Measurements from ENCODE around the gene TM4SF20. TPM values are rescaled to one million over a fixed set of nuclear protein-coding genes. Genes with fewer than 3 reads are reported as not detected.

TM4SF20 gene, protein sequence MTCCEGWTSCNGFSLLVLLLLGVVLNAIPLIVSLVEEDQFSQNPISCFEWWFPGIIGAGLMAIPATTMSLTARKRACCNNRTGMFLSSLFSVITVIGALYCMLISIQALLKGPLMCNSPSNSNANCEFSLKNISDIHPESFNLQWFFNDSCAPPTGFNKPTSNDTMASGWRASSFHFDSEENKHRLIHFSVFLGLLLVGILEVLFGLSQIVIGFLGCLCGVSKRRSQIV
- total RNA-seq: not detected in 2 replicates

DNA sequence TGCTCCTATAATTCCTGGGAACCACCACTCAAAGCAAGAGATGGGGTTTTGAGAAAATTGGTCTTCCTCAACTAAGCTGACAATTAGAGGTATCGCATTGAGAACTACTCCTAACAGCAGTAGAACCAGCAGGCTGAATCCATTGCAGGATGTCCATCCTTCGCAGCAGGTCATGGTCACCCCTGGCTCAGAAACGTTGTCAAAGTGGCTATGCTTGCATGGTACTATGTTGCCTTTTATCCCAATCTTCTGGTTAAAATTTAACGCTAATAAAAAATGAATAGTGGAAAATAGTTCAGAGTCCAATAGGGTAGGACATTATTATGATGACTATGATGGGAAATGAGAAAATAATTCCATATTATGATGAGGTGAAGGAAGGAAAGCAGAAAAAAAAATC is at the start of gene TM4SF20:
Gene TM4SF20 (minus strand): TSS at position 212 of the 400 bp plus-strand sequence. CDS start 38 bp downstream, at position 174.

DNA sequence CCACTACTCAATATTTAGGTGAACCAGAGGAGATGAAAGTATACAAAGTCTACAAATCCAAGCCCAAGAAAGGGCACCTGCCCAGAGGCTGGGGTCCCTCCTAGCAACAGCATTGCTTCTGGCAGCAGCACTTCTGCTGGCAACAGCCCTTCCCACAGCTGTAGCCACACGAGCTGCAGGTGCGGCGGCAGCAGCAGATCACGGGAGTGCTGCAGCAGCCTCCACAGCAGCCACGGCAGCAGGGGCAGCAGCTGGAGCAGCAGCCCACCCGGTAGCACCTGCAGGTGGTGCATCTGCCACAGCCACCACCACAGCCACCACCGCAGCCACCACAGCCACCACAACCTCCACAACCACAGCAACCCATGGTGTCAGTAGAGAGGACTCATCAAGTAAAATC is 8.5 kb upstream of the TM4SF20 start, which contains the start of gene SCYGR1:
Gene SCYGR1 (minus strand): TSS at position 367 of the 400 bp plus-strand sequence. CDS start 0 bp downstream, at position 367.

DNA sequence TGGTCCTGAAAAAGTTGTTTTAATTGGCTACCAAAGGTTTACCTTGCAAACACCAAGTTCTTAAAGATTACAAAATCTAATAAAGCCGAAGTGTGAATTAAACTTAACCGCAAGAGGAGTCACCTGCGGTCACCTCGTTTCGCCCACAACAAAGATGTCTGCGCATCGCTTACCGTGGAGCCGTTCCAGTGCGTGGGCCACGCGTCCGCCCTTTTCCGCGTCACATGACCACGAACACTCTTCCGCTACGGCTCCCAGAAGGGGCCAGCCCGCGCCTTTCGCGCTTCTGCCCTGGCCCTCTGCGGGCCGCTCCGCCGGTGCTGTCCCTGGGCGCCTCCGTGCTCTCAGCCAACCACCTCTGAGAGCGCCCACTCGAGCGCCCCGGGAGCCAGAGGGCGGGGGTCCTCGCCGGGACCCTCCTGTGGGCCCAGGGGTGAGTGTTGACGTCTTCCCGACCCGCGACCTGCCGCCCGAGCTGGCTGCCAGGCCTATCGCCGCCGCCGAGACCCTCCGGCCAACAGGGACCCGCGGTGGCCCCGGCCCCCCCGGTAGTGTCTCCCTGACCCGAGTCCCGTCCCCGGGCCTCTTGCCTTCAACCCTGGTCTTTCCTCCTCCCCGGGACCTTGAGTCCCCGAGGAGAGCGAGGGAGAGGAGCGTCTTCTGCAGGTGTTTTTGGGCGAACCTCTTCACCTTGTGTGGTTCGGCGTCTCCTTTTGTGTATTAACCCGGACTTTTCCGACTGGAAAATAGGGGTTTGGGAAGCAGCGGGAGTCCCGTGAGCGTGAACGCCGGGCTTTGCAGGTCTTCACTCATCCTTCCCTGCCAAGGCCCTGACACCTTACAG is 53.9 kb downstream of the TM4SF20 start, which contains the start of gene MFF:
Gene MFF (plus strand): TSS at position 257 of the 844 bp plus-strand sequence. CDS start 5,415 bp downstream, outside the sequence.

Other genes with a start within 250 kb of the TM4SF20 start
- gene COL4A4, start 215.1 kb downstream of the TM4SF20 start, total RNA-seq: 0.29 and 0.93 TPM in 2 replicates
- gene COL4A3, start 214.7 kb downstream of the TM4SF20 start, total RNA-seq: 0.13 and 0.14 TPM in 2 replicates
- gene MFF, start 54.1 kb downstream of the TM4SF20 start, total RNA-seq: 101 and 108 TPM in 2 replicates
- gene SCYGR1, start 8.6 kb upstream of the TM4SF20 start, total RNA-seq: not detected in 2 replicates
- gene AGFG1, start 92.8 kb upstream of the TM4SF20 start, total RNA-seq: 85.0 and 130 TPM in 2 replicates
- gene SCYGR2, start 219.6 kb upstream of the TM4SF20 start, total RNA-seq: not detected in 2 replicates
- gene SCYGR3, start 235.5 kb upstream of the TM4SF20 start, total RNA-seq: not detected in 2 replicates
- gene SCYGR4, start 238.2 kb upstream of the TM4SF20 start, total RNA-seq: not detected in 2 replicates